Measurements from ENCODE around the gene HOXD11. TPM values are rescaled to one million over a fixed set of nuclear protein-coding genes. Genes with fewer than 3 reads are reported as not detected.

Gene HOXD11
- total and polyA plus RNA-seq, 9 of the 15 experiments (the other 6 are each of a cell fraction or from before 2014, with no cell fraction given), result not detected

DNA sequence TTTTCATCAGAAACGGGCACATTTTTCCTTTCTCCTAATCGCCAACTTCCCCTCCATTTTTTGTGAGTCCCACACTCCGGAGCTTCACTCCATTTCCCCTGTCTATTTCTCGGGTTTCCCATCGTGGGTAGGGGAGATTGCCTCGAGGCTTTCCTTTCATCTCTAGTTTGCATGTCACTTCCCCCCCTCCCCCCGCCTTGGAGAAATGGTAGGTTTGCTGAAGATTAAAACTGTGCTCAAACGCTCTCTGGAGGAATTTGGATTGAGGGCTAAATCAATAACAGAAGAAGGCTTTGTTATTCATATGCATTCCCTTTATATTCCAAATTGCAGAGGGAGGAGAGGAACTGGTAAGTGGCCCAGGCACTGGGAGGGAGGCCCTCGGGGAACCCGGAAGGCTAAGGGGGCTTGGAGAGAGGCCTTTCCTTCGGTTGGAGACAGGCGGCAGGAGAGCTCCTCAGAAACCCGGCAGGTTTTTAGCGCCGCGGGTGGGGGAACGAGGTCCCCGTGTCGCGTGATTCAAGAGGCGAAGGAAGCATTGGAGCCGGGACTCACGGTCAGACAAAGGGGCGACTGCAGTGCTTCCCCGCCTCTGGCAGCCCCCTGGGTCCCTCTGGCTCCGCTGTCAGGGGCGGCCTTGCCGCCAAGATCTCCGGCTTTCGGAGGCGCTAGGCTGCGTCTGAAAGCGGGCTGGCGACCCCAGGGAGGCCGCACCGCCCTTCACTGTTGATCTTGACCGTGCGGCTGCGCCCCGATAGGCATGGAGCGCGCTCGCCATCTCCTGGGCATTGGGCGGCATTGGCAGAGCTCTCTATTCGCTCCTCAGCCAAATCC, 9.9 kb upstream of the HOXD11 start (continued):
- TF ChIP-seq ZFPM2 (CRISPR knock-in tag; IDR thresholded peaks at IDR 0.05), result no peak
- TF ChIP-seq BHLHE40 (IDR thresholded peaks at IDR 0.05; ENCODE audit: low read length), result 0 out of 2 replicates have a peak, but pooled peaks have one; percentile 8
- no peak for TF ChIP-seq ZC3H11A (IDR thresholded peaks at IDR 0.05; ENCODE audit: low read depth, low read length)
- TF ChIP-seq, protein P1, sequence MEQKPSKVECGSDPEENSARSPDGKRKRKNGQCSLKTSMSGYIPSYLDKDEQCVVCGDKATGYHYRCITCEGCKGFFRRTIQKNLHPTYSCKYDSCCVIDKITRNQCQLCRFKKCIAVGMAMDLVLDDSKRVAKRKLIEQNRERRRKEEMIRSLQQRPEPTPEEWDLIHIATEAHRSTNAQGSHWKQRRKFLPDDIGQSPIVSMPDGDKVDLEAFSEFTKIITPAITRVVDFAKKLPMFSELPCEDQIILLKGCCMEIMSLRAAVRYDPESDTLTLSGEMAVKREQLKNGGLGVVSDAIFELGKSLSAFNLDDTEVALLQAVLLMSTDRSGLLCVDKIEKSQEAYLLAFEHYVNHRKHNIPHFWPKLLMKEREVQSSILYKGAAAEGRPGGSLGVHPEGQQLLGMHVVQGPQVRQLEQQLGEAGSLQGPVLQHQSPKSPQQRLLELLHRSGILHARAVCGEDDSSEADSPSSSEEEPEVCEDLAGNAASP (IDR thresholded peaks at IDR 0.05), result no peak
- TF ChIP-seq, protein P2, sequence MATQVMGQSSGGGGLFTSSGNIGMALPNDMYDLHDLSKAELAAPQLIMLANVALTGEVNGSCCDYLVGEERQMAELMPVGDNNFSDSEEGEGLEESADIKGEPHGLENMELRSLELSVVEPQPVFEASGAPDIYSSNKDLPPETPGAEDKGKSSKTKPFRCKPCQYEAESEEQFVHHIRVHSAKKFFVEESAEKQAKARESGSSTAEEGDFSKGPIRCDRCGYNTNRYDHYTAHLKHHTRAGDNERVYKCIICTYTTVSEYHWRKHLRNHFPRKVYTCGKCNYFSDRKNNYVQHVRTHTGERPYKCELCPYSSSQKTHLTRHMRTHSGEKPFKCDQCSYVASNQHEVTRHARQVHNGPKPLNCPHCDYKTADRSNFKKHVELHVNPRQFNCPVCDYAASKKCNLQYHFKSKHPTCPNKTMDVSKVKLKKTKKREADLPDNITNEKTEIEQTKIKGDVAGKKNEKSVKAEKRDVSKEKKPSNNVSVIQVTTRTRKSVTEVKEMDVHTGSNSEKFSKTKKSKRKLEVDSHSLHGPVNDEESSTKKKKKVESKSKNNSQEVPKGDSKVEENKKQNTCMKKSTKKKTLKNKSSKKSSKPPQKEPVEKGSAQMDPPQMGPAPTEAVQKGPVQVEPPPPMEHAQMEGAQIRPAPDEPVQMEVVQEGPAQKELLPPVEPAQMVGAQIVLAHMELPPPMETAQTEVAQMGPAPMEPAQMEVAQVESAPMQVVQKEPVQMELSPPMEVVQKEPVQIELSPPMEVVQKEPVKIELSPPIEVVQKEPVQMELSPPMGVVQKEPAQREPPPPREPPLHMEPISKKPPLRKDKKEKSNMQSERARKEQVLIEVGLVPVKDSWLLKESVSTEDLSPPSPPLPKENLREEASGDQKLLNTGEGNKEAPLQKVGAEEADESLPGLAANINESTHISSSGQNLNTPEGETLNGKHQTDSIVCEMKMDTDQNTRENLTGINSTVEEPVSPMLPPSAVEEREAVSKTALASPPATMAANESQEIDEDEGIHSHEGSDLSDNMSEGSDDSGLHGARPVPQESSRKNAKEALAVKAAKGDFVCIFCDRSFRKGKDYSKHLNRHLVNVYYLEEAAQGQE (IDR thresholded peaks at IDR 0.05; ENCODE audit: borderline replicate concordance), result peak; percentile 65; the same call in 1 of the 2 replicates
- TF ChIP-seq, protein P2 (CRISPR knock-in tag; IDR thresholded peaks at IDR 0.05; ENCODE audit: low read depth), result no peak
- TF ChIP-seq HNRNPL (IDR thresholded peaks at IDR 0.05; ENCODE audit: low read depth, low read length), result no peak
- TF ChIP-seq MECOM (CRISPR knock-in tag; IDR thresholded peaks at IDR 0.05), result no peak
- TF ChIP-seq PRMT5 (CRISPR knock-in tag; IDR thresholded peaks at IDR 0.05), result no peak
- TF ChIP-seq ZNF707 (CRISPR knock-in tag; conservative IDR thresholded peaks at IDR 0.05), result no peak
- TF ChIP-seq, protein P3, sequence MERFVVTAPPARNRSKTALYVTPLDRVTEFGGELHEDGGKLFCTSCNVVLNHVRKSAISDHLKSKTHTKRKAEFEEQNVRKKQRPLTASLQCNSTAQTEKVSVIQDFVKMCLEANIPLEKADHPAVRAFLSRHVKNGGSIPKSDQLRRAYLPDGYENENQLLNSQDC (CRISPR knock-in tag; IDR thresholded peaks at IDR 0.05), result no peak
- TF ChIP-seq ZNF75A (CRISPR knock-in tag; IDR thresholded peaks at IDR 0.05), result no peak
- no peak for TF ChIP-seq SRSF3 (IDR thresholded peaks at IDR 0.05; ENCODE audit: insufficient read depth, low read length)
- TF ChIP-seq ZNF165 (CRISPR knock-in tag; IDR thresholded peaks at IDR 0.05; ENCODE audit: borderline replicate concordance), result no peak
- no peak for TF ChIP-seq ZNF121 (CRISPR knock-in tag; conservative IDR thresholded peaks at IDR 0.05)
- TF ChIP-seq ZNF347 (CRISPR knock-in tag; IDR thresholded peaks at IDR 0.05; ENCODE audit: low read depth), result no peak
- TF ChIP-seq, protein P4, sequence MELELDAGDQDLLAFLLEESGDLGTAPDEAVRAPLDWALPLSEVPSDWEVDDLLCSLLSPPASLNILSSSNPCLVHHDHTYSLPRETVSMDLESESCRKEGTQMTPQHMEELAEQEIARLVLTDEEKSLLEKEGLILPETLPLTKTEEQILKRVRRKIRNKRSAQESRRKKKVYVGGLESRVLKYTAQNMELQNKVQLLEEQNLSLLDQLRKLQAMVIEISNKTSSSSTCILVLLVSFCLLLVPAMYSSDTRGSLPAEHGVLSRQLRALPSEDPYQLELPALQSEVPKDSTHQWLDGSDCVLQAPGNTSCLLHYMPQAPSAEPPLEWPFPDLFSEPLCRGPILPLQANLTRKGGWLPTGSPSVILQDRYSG (tag; conservative IDR thresholded peaks at IDR 0.05; ENCODE audit: low read depth), result no peak

Data from K562 (cell line).